Measurements from ENCODE around the gene ARHGDIG.

GRCh38 chr16:270381-271255 lies 9.8 kb upstream of the ARHGDIG start:
- TF ChIP-seq CTCF (conservative IDR thresholded peaks at IDR 0.05 in 1 of 2, IDR thresholded peaks at IDR 0.05 in 1 of 2; ENCODE audit: extremely low read depth in 1 of 2, insufficient read depth in 1 of 2, low read depth in 1 of 2, low read length in 2 of 2) (no peak), EZH2 (IDR thresholded peaks at IDR 0.05; ENCODE audit: borderline replicate concordance, low read length) (no peak)

All from mammary epithelial cell (primary cell).